ENCODE data around the gene ORM2.

GRCh38 chr9:114369216-114370130 lies 39.8 kb downstream of the ORM2 start:
- TF ChIP-seq YY1 (IDR thresholded peaks at IDR 0.05; ENCODE audit: insufficient read depth, insufficient read length) (no peak), SUZ12 (IDR thresholded peaks at IDR 0.05; ENCODE audit: extremely low read depth, insufficient read depth, insufficient read length) (no peak), ZNF274 (IDR thresholded peaks at IDR 0.05; ENCODE audit: low read depth, low read length) (no peak)
